A549 (cell line): ENCODE measurements around the gene OSGIN1. TPM values are rescaled to one million over a fixed set of nuclear protein-coding genes. Genes with fewer than 3 reads are reported as not detected.

Experiments used
- ATAC-seq, 2 experiments: fragments of 200-7000 bp in 1 of 2; fragments of >200 bp in 1 of 2; cut with Nextera tagmentation in 1 of 2; cut with Tn5 transposase in 1 of 2; 3 replicates each; pipeline versions ENCODE4 v1.8.0 to v1.9.1; 2018 to 2020; ENCODE audit warnings: mild to moderate bottlenecking in 1 of 2, moderate library complexity in 1 of 2
- CTCF ChIA-PET: fragments of 300-600 bp; sonication (Branson Sonifier 250); formaldehyde crosslinking; extraction: SDS; loops from one replicate; lab custom pipeline; 2021; ENCODE audit warnings: antibody characterized with exemption, inconsistent platforms; lab: Yijun Ruan, JAX
- POLR2A ChIA-PET: fragments of 350-600 bp; formaldehyde crosslinking; extraction: SDS; loops from one replicate; lab custom pipeline; 2021; ENCODE audit warnings: antibody characterized with exemption, inconsistent platforms; lab: Yijun Ruan, JAX
- DNase-seq, 2 experiments: peaks; one replicate each; pipeline versions ENCODE4 v3.0.0 to v3.0.0-alpha.2; 2011 to 2016; ENCODE audit warnings: low read depth in 1 of 2, low spot score in 1 of 2
- FAIRE-seq: peaks from 2 replicates; lab custom pipeline; 2011; peaks lifted over from hg19 to GRCh38; lab: Jason Lieb, UNC
- H3K27ac ChIP-seq, 2 experiments: fragments of >200 bp; sonication (Bioruptor Twin); formaldehyde crosslinking; 3 replicates each; pipeline ENCODE4 v1.5.1; 2016 to 2017
- H3K4me1 ChIP-seq: fragments of >200 bp; sonication (Bioruptor Twin); formaldehyde crosslinking; 3 replicates; pipeline ENCODE4 v1.6.1; 2016
- H3K4me2 ChIP-seq: fragments of >200 bp; sonication (Bioruptor Twin); formaldehyde crosslinking; 3 replicates; pipeline ENCODE4 v1.6.1; 2016
- H3K4me3 ChIP-seq: fragments of >200 bp; sonication (Bioruptor Twin); formaldehyde crosslinking; 3 replicates; pipeline ENCODE4 v1.5.1; 2016
- H3K9me3 ChIP-seq: fragments of >200 bp; sonication (Bioruptor Twin); formaldehyde crosslinking; 3 replicates; pipeline ENCODE4 v1.6.1; 2016
- BCL3 ChIP-seq: fragments of >200 bp; sonication (Bioruptor Twin); formaldehyde crosslinking; IDR thresholded peaks from 3 replicates; pipeline ENCODE4 v1.6.1; 2016
- BHLHE40 ChIP-seq: IDR thresholded peaks from 2 replicates; pipeline ENCODE4 v1.6.1; 2012; ENCODE audit warnings: low read depth, low read length, inconsistent platforms
- CBX2 ChIP-seq: fragments of 200-600 bp; sonication (generic); IDR thresholded peaks from 2 replicates; pipeline ENCODE4 v1.6.1; 2016; ENCODE audit warnings: low read depth, mild to moderate bottlenecking, borderline replicate concordance
- CBX8 ChIP-seq: fragments of 200-600 bp; sonication (generic); IDR thresholded peaks from 2 replicates; pipeline ENCODE4 v1.6.1; 2016
- CHD2 ChIP-seq: fragments of 150-350 bp; IDR thresholded peaks from 2 replicates; pipeline ENCODE4 v1.6.1; 2014; ENCODE audit warnings: low read length; ENCODE audit not compliant: partially characterized antibody
- CTCF ChIP-seq: fragments of >200 bp; sonication (Bioruptor Twin); formaldehyde crosslinking; IDR thresholded peaks from 3 replicates; pipeline ENCODE4 v1.5.1; 2016
- ESRRA ChIP-seq: fragments of 150-350 bp; IDR thresholded peaks from 2 replicates; pipeline ENCODE4 v1.6.1; 2014; ENCODE audit warnings: mild to moderate bottlenecking, low read length, borderline replicate concordance
- FOSB ChIP-seq: fragments of 250-450 bp; sonication (Bioruptor Pico); IDR thresholded peaks from 2 replicates; pipeline ENCODE4 v1.5.0; 2020; ENCODE audit warnings: mild to moderate bottlenecking, moderate library complexity
- FOXS1 ChIP-seq: fragments of 250-450 bp; sonication (Bioruptor Pico); IDR thresholded peaks from 2 replicates; pipeline ENCODE4 v1.5.0; 2020; ENCODE audit warnings: mild to moderate bottlenecking, moderate library complexity
- HDAC2 ChIP-seq: fragments of 200-600 bp; sonication (generic); IDR thresholded peaks from 2 replicates; pipeline ENCODE4 v1.6.1; 2016
- HEYL ChIP-seq: fragments of 250-450 bp; sonication (Bioruptor Pico); IDR thresholded peaks from 2 replicates; pipeline ENCODE4 v1.8.0; 2021; ENCODE audit warnings: mild to moderate bottlenecking, moderate library complexity
- HOXA7 ChIP-seq: fragments of 250-450 bp; sonication (Bioruptor Pico); IDR thresholded peaks from 2 replicates; pipeline ENCODE4 v1.5.0; 2020; ENCODE audit warnings: mild to moderate bottlenecking, moderate library complexity
- HOXB13 ChIP-seq: fragments of 250-450 bp; sonication (Bioruptor Pico); IDR thresholded peaks from 2 replicates; pipeline ENCODE4 v1.5.0; 2020; ENCODE audit warnings: low read depth, mild to moderate bottlenecking, moderate library complexity
- JUN ChIP-seq, 2 experiments: fragments of >200 bp; sonication (Bioruptor Twin); formaldehyde crosslinking; IDR thresholded peaks; 2 replicates in 1 of 2; 3 replicates in 1 of 2; pipeline ENCODE4 v1.6.1; 2016 to 2017
- JUNB ChIP-seq: fragments of >200 bp; sonication (Bioruptor Twin); formaldehyde crosslinking; IDR thresholded peaks from 2 replicates; pipeline ENCODE4 v1.6.1; 2016
- MAFK ChIP-seq: fragments of 450-650 bp; IDR thresholded peaks from 2 replicates; pipeline ENCODE4 v1.6.1; 2014; ENCODE audit not compliant: partially characterized antibody
- NPAS2 ChIP-seq: fragments of 250-450 bp; sonication (Bioruptor Pico); IDR thresholded peaks from 2 replicates; pipeline ENCODE4 v1.8.0; 2022; ENCODE audit warnings: mild to moderate bottlenecking, moderate library complexity, borderline replicate concordance
- NR3C1 ChIP-seq: fragments of >200 bp; sonication (Bioruptor Twin); formaldehyde crosslinking; IDR thresholded peaks from 3 replicates; pipeline ENCODE4 v1.6.1; 2017
- PBX3 ChIP-seq: IDR thresholded peaks from 2 replicates; pipeline ENCODE4 v1.6.1; 2012
- PHF8 ChIP-seq: fragments of 200-600 bp; sonication (generic); IDR thresholded peaks from 2 replicates; pipeline ENCODE4 v1.6.1; 2016; ENCODE audit warnings: low read depth, mild to moderate bottlenecking, antibody characterized with exemption, moderate library complexity, borderline replicate concordance
- POLR2A ChIP-seq: IDR thresholded peaks from 2 replicates; pipeline ENCODE4 v1.6.1; 2012; ENCODE audit warnings: mild to moderate bottlenecking, low read length
- RAD21 ChIP-seq, 2 experiments: fragments of >200 bp in 1 of 2; sonication (Bioruptor Twin) in 1 of 2; formaldehyde crosslinking in 1 of 2; IDR thresholded peaks in 1 of 2; conservative IDR thresholded peaks in 1 of 2; 2 replicates in 1 of 2; 3 replicates in 1 of 2; pipeline ENCODE4 v1.6.1; 2012 to 2018; ENCODE audit warnings: inconsistent platforms in 1 of 2
- RARB ChIP-seq: fragments of 250-450 bp; sonication (Bioruptor Pico); IDR thresholded peaks from 2 replicates; pipeline ENCODE4 v1.8.0; 2021; ENCODE audit warnings: mild to moderate bottlenecking, moderate library complexity
- RCOR1 ChIP-seq: fragments of 150-350 bp; IDR thresholded peaks from 2 replicates; pipeline ENCODE4 v1.6.1; 2014; ENCODE audit warnings: antibody characterized with exemption, low read length, low read depth
- REST ChIP-seq: fragments of 200-600 bp; sonication (generic); IDR thresholded peaks from 2 replicates; pipeline ENCODE4 v1.6.1; 2016; ENCODE audit warnings: antibody characterized with exemption, mild to moderate bottlenecking, moderate library complexity
- SMC3 ChIP-seq: fragments of >200 bp; sonication (Bioruptor Twin); formaldehyde crosslinking; IDR thresholded peaks from 3 replicates; pipeline ENCODE4 v1.6.1; 2018; ENCODE audit warnings: inconsistent platforms
- TFCP2L1 ChIP-seq: fragments of 250-450 bp; sonication (Bioruptor Pico); IDR thresholded peaks from 2 replicates; pipeline ENCODE4 v1.5.0; 2021; ENCODE audit warnings: mild to moderate bottlenecking
- TP53 ChIP-seq: fragments of 250-450 bp; sonication (Bioruptor Pico); IDR thresholded peaks from 2 replicates; pipeline ENCODE4 v1.5.0; 2021; ENCODE audit warnings: mild to moderate bottlenecking, moderate library complexity
- ZC3H11A ChIP-seq: fragments of 450-650 bp; IDR thresholded peaks from 2 replicates; pipeline ENCODE4 v1.6.1; 2014; ENCODE audit warnings: antibody characterized with exemption, mild to moderate bottlenecking
- ZFP36 ChIP-seq: fragments of 450-650 bp; IDR thresholded peaks from 2 replicates; pipeline ENCODE4 v1.6.1; 2014; ENCODE audit warnings: borderline replicate concordance; ENCODE audit not compliant: partially characterized antibody
- ZNF302 ChIP-seq: fragments of 250-450 bp; sonication (Bioruptor Pico); IDR thresholded peaks from 2 replicates; pipeline ENCODE4 v1.9.0; 2021; ENCODE audit warnings: inconsistent platforms, mild to moderate bottlenecking, moderate library complexity
- ZSCAN20 ChIP-seq: fragments of 250-450 bp; sonication (Bioruptor Pico); IDR thresholded peaks from 2 replicates; pipeline ENCODE4 v1.8.0; 2022; ENCODE audit warnings: mild to moderate bottlenecking, moderate library complexity
- WGBS: methylation state at CpG from one replicate; pipeline ENCODE4 v1.1.6; 2017; ENCODE audit errors: missing lambda C conversion rate; 5-methylcytosine and 5-hydroxymethylcytosine counted together
- polyA minus RNA-seq: library from RNA; depleted of rRNA, polyadenylated mRNA; stranded (reverse); fragments of >200 nt; gene quantifications from 2 replicates; pipeline ENCODE4 v1.2.3, GENCODE V29; 2011; rRNA and poly(A)+ RNA removed
- polyA plus RNA-seq, 4 experiments: library from polyadenylated mRNA; depleted of rRNA in 3 of 4; stranded (reverse); fragments of >200 nt; fragmentation: RNase III in 1 of 4; extraction: RNeasy Plus Mini Kit Qiagen cat#74134 plus additional on column Dnase treatment in 1 of 4; gene quantifications; 2 replicates in 3 of 4; 3 replicates in 1 of 4; pipeline ENCODE4 v1.2.3, GENCODE V29; 2011 to 2017

Gene OSGIN1
- polyA plus RNA-seq (2011; rRNA removed), result 23.9 and 25.9 TPM in 2 replicates
- 80.5 and 106 TPM in 2 replicates for polyA plus RNA-seq (2012; cell fraction: cytosol; rRNA removed)
- 167 and 232 TPM in 2 replicates for polyA plus RNA-seq (2012; cell fraction: nucleus; rRNA removed)
- 37.6 to 49.1 TPM (median 39.1 TPM) in 3 replicates for polyA plus RNA-seq (2017; fragmentation: RNase III; extraction: RNeasy Plus Mini Kit Qiagen cat#74134 plus additional on column Dnase treatment)
- 18.1 and 25.6 TPM in 2 replicates for polyA minus RNA-seq

GRCh38 chr16:83952940-83953795, at the start of gene OSGIN1:
Gene OSGIN1 (plus strand): TSS chr16:83953240. CDS start chr16:83957672, 4,432 bp downstream.
- Histone ChIP-seq H3K27ac (peak within 1 kb of the TSS; percentile 93 to 98), H3K4me1 (peaks cover 38% of the 10 kb centered on the region), H3K4me2 (peak within 1 kb of the TSS; percentile 85), H3K4me3 (peak within 1 kb of the TSS; percentile 67), H3K9me3 (no peaks in the 10 kb centered on the region)
- ChIA-PET CTCF (interaction anchor here (0.7 to 16.1 kb wide), 26 partner anchors 9 to 552 kb away, joined by 3 to 414 read pairs (median 4); no protein-coding TSS in a partner anchor), POLR2A (interaction anchor here (0.8 to 1.9 kb wide), 5 partner anchors 11 to 552 kb away, joined by 3 to 6 read pairs (median 5); partner anchors contain the start of gene MBTPS1)
- 0% methylated on average over 14 of the region's 30 CpGs for WGBS
- peak; percentile 90 to 97 for DNase-seq
- FAIRE-seq, result no peak
- ATAC-seq, result peak; percentile 76 to 84
- TF ChIP-seq RARB (CRISPR knock-in tag), result 0 out of 2 replicates have a peak, but pooled peaks have one; percentile 70
- peak; percentile 92 for TF ChIP-seq NPAS2 (CRISPR knock-in tag)
- TF ChIP-seq TFCP2L1 (CRISPR knock-in tag), result 0 out of 2 replicates have a peak, but pooled peaks have one; percentile 31
- TF ChIP-seq NR3C1, result no peak
- no peak for TF ChIP-seq JUNB
- TF ChIP-seq PBX3, result peak; percentile 26; the same call in 1 of the 2 replicates
- TF ChIP-seq CBX2, result no peak
- TF ChIP-seq ZC3H11A, result no peak
- no peak; the same call in 1 of the 2 replicates for TF ChIP-seq REST
- TF ChIP-seq FOXS1 (CRISPR knock-in tag), result no peak
- TF ChIP-seq RAD21 (conservative IDR thresholded peaks at IDR 0.05 in 1 of 2, IDR thresholded peaks at IDR 0.05 in 1 of 2), result no peak
- peak; percentile 60; the same call in 1 of the 3 replicates for TF ChIP-seq BCL3
- TF ChIP-seq PHF8, result peak; percentile 72
- TF ChIP-seq RCOR1, result no peak
- TF ChIP-seq TP53 (CRISPR knock-in tag), result peak; percentile 69; the same call in 1 of the 2 replicates
- TF ChIP-seq HDAC2, result no peak
- TF ChIP-seq CTCF, result no peak
- peak; percentile 96 for TF ChIP-seq MAFK
- TF ChIP-seq ESRRA, result no peak
- TF ChIP-seq HEYL, result no peak
- no peak for TF ChIP-seq FOSB (CRISPR knock-in tag)
- TF ChIP-seq POLR2A, result peak; percentile 96
- no peak for TF ChIP-seq SMC3
- TF ChIP-seq ZSCAN20, result no peak
- TF ChIP-seq JUN (IDR thresholded peaks at IDR 0.05), result peak; percentile 76 to 90; a peak in 4 of 5 replicates
- TF ChIP-seq HOXA7, result no peak
- no peak for TF ChIP-seq ZFP36
- no peak for TF ChIP-seq CHD2
- TF ChIP-seq BHLHE40, result peak; percentile 37; the same call in 1 of the 2 replicates
- TF ChIP-seq HOXB13, result no peak
- TF ChIP-seq ZNF302 (CRISPR knock-in tag), result no peak
- no peak for TF ChIP-seq CBX8
